Mucosa of rectum (tissue), 2 donors: ENCODE data around the gene C22orf39.

ENCODE experiments used
- H3K27ac ChIP-seq, 2 donors: one replicate each; pipeline ENCODE4 v1.7.0; 2013; ENCODE audit warnings: inconsistent platforms in 2 of 2, low read depth in 2 of 2, low read length in 2 of 2
- H3K27me3 ChIP-seq, 2 donors: one replicate each; pipeline ENCODE4 v1.7.0; 2013; ENCODE audit warnings: low read length in 2 of 2; ENCODE audit not compliant: control insufficient read depth in 2 of 2, insufficient read depth in 2 of 2
- H3K36me3 ChIP-seq, 2 donors: one replicate each; pipeline ENCODE4 v1.7.0; 2013; ENCODE audit warnings: low read length in 2 of 2; ENCODE audit not compliant: control insufficient read depth in 2 of 2, insufficient read depth in 2 of 2
- H3K4me1 ChIP-seq, 2 donors: one replicate each; pipeline ENCODE4 v1.7.0; 2013; ENCODE audit warnings: low read length in 2 of 2, mild to moderate bottlenecking in 1 of 2; ENCODE audit not compliant: control insufficient read depth in 2 of 2, insufficient read depth in 2 of 2
- H3K4me3 ChIP-seq, 2 donors: one replicate each; pipeline ENCODE4 v1.7.0; 2013; ENCODE audit warnings: low read length in 2 of 2
- H3K9ac ChIP-seq, 2 donors: one replicate each; pipeline ENCODE4 v1.7.0; 2013; ENCODE audit warnings: low read length in 2 of 2, low read depth in 1 of 2, mild to moderate bottlenecking in 1 of 2
- H3K9me3 ChIP-seq, 2 donors: one replicate each; pipeline ENCODE4 v1.7.0; 2013; ENCODE audit warnings: low read length in 2 of 2; ENCODE audit not compliant: control insufficient read depth in 2 of 2
- donor health status: healthy.
- donor health status: Normal muscosa, but diverticular disease.

The C22orf39 gene

DNA sequence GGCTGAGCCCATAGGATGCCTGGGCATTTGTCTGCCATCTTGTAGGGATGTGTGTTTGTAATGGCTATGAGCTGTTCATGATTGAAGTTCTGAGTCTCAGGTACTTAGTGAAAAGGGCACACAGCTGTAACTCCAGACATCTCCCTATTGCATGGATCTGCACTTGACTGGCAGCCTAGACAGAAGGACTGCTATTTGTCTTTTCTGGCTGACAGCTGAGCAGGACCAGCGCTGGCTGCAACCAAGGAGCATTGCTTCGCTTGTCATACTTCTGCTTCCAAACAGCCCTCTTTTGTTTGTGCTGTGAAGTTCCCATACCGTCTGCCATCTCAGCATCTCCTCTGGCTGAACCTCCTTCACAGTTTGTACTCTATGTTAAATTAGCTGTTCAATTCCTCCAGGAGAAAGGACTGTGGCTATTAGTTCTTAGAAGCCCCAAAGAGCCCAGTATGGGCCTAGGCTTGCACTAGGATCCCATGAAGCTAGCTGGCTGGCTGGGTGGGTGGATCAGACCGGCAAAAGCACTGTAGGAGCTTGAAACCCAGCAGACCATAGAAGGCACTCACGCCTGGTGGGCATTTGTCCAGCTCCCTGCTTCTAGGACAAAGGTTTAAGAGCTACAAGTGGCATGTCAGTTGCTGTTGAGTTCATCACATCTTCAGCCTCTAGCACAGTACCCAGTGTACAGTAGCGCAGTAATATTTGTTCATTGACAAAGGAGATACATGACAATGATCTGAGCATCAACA lies 36.4 kb downstream of the C22orf39 start:
- H3K4me1 ChIP-seq: no peaks in the 10 kb centered on the region
- H3K36me3 ChIP-seq: peaks cover 29 to 37% of the 10 kb centered on the region in 2 donors
- no peaks in the 10 kb centered on the region for H3K27me3 ChIP-seq
- no peaks in the 10 kb centered on the region for H3K9me3 ChIP-seq
- no peak overlapping the region for H3K27ac ChIP-seq
- H3K9ac ChIP-seq: no peak overlapping the region
- no peak overlapping the region for H3K4me3 ChIP-seq

DNA sequence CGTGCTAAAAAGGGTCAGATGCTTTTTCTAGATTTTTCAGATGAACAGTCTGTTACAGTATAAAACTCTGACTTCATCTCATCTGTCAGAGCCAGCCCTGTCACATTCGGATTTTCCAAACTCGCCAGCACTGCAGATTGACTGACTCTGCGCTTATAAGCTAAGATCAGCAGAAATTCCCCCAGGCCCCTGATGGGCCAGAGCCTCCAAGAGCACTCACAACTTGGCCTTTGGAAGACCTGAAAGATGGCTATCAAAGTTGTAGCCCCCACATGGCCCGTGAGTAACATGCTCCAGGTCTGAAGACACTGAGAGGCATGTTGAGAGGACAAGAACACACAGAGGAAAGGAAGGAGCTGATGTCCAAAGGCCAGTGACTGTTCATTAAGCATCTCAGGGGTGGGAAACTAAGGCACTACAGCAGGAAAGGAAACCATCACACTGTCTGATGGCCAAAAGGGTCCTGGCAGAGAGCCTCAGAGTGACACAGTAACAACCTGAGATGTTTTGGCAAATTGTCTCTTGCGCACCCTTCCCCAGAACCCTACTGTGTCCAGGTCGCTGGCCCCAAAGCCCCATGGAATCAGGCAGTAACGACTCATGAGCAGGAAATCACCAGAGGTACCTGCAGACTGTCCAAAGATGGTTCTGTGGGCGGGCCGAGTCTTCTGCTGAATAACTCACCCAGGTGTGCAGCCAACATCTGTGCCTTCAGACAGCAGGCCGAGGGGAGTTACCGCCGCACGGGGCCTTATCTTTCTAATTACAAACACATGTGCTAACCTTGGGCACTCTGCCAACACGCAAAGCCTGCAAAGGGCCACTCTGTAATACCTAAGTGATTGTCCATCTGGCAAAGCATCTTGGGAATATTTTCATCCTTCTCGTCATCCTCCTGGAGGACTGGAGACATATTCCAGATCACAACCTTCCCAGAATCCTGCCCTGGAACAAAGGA lies 39.6 kb downstream of the C22orf39 start:
- H3K27me3 ChIP-seq: no peaks in the 10 kb centered on the region
- peaks cover 46 to 49% of the 10 kb centered on the region in 2 donors for H3K36me3 ChIP-seq
- H3K9ac ChIP-seq: no peak overlapping the region
- no peak overlapping the region for H3K4me3 ChIP-seq
- H3K9me3 ChIP-seq: no peaks in the 10 kb centered on the region
- no peak overlapping the region for H3K27ac ChIP-seq
- H3K4me1 ChIP-seq: no peaks in the 10 kb centered on the region

DNA sequence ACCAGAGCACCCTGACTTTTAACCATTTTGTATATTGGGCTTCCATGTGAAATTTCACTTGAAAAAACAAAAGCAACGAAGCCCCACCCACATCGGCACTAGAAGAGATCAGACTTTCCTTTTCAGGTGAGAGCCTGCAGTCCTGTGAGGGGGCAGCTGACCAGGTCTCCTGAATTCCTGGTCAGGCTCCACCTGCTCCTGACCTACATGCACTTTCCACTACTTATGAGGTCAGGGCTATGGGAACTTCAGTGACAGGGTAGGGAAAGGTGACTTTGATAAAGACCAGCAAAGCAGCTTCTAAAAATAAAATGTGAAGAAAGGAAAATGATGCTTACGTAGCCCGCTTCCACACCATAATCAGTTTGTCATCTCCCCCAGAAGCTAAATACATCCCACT lies 40.7 kb downstream of the C22orf39 start:
- H3K9me3 ChIP-seq: no peaks in the 10 kb centered on the region
- peaks cover 48 to 54% of the 10 kb centered on the region in 2 donors for H3K36me3 ChIP-seq
- H3K4me1 ChIP-seq: no peaks in the 10 kb centered on the region

DNA sequence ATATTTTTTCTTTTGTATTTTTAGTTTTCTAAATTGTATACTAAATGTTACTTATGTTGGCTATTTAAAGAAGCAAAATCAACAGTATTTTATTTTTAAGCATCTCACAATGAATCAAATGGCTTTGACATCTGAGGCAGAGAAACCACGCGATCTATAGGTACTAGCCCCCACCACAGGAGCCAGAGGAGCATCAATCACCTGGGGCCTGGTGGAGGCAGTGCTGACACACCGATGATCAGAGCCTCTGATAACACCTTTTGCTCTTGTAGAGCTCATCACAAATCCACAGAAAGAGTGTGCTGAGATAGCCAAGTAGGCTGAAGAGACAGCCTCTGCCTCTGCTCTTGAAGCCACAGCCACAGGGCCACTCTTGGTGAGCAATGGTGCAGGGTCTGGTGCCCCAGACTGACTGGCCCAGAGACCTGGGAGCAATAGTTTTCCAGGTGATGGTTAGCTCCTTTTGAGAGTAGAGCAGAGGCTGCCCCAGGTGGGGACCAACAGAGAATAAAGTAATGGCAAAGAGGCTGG lies 41.2 kb downstream of the C22orf39 start:
- Histone ChIP-seq H3K36me3 (peaks cover 53 to 56% of the 10 kb centered on the region in 2 donors), H3K9me3 (no peaks in the 10 kb centered on the region), H3K27ac (no peak overlapping the region), H3K4me1 (no peaks in the 10 kb centered on the region), H3K9ac (no peak overlapping the region), H3K4me3 (no peak overlapping the region), H3K27me3 (no peaks in the 10 kb centered on the region)

More for the DNA sequence above, 40.7 kb downstream of the C22orf39 start:
- Histone ChIP-seq H3K27me3 (no peaks in the 10 kb centered on the region), H3K9ac (no peak overlapping the region), H3K27ac (no peak overlapping the region), H3K4me3 (no peak overlapping the region)

DNA sequence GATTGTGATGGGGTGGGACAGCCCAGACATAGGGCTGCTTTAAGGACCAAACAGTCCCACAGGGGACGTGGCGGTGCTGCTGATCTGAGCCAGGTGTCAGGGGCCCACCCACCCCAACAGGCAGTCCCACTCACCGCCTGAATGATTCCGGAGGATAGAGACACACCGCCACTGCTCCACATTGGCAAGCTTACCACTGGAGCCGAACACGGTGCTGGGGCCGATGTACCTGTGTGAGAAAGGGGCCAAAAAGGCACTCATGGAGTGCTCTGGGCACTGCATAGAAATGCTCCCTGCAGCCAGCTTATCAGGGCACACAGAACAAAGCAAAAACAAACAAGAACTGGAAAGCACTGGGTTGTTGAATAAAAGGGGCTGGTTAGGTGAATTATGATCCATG lies 41.9 kb downstream of the C22orf39 start:
- H3K4me3 ChIP-seq: no peak overlapping the region
- H3K4me1 ChIP-seq: no peaks in the 10 kb centered on the region
- H3K27me3 ChIP-seq: no peaks in the 10 kb centered on the region
- H3K36me3 ChIP-seq: peaks cover 57 to 58% of the 10 kb centered on the region in 2 donors
- no peaks in the 10 kb centered on the region for H3K9me3 ChIP-seq
- H3K9ac ChIP-seq: no peak overlapping the region
- no peak overlapping the region for H3K27ac ChIP-seq

DNA sequence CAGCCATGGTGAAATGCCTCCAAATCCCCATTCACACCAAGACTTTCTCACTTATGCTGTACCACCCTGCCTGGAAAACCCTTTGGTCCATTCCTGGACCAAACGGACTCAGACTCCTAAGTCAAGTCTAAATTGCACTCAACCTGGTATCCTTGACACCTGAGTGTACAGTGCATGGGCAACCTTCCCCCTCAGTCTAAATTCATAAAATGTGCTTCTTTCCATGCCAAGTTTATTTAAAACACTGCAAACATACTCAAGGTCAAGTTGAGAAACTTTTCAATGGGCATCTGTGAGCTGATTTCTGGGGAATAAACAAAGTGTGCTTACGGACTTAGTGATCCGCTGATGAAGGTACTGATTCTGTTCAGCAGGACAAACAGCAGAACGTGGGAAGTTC lies 42.4 kb downstream of the C22orf39 start:
- Histone ChIP-seq H3K9ac (no peak overlapping the region), H3K4me1 (no peaks in the 10 kb centered on the region), H3K27me3 (no peaks in the 10 kb centered on the region), H3K9me3 (no peaks in the 10 kb centered on the region), H3K4me3 (no peak overlapping the region), H3K27ac (no peak overlapping the region), H3K36me3 (peaks cover 58 to 60% of the 10 kb centered on the region in 2 donors)

DNA sequence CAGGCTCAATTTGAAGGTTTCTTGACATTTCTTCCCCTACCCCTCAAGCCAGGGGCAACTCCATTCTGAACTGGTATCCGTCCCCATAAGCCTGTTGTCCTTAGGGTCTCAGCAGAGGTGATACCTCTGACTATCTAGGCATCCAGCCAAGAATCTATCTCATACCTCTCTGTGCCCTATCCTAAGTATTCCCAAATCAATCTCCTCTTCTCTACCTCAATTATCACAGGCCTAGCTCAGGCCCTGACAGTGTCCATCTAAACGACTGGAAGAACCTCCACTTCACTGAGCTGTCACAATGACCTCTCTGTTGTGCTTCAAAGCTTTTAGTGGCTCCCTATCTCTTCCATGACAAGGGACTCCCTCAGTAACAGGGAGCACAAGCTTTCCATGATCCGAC lies 42.8 kb downstream of the C22orf39 start:
- no peak overlapping the region for H3K27ac ChIP-seq
- no peaks in the 10 kb centered on the region for H3K9me3 ChIP-seq
- no peaks in the 10 kb centered on the region for H3K27me3 ChIP-seq
- H3K36me3 ChIP-seq: peaks cover 56 to 60% of the 10 kb centered on the region in 2 donors
- no peak overlapping the region for H3K4me3 ChIP-seq
- no peaks in the 10 kb centered on the region for H3K4me1 ChIP-seq
- no peak overlapping the region for H3K9ac ChIP-seq

DNA sequence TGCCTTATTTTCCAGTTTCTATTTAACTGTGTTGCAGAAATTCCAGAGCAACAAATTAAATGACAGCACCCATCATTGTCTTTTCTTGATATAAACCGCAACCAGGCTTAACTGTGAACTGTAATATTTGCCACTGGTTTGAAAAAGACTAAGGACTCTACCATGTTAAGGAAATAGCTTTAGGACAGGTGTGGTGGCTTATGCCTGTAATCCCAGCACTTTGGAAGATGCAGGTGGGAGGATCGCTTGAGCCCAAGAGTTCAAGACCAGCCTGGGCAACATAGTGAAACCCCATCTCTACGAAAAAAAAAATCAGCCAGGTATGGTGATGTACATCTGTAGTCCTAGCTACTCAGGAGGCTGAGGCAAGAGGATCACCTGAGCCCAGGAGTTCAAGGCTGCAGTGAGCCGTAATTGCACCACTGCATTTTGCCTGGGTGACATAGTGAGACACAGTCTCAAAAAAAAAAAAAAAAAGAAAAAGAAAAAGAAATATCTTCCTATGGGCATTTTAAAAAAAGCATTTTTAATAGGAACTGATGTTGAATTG lies 44.8 kb downstream of the C22orf39 start:
- H3K4me3 ChIP-seq: no peak overlapping the region
- H3K27me3 ChIP-seq: no peaks in the 10 kb centered on the region
- H3K4me1 ChIP-seq: no peaks in the 10 kb centered on the region
- no peak overlapping the region for H3K9ac ChIP-seq
- no peak overlapping the region for H3K27ac ChIP-seq
- peaks cover 53 to 54% of the 10 kb centered on the region in 2 donors for H3K36me3 ChIP-seq
- no peaks in the 10 kb centered on the region for H3K9me3 ChIP-seq

DNA sequence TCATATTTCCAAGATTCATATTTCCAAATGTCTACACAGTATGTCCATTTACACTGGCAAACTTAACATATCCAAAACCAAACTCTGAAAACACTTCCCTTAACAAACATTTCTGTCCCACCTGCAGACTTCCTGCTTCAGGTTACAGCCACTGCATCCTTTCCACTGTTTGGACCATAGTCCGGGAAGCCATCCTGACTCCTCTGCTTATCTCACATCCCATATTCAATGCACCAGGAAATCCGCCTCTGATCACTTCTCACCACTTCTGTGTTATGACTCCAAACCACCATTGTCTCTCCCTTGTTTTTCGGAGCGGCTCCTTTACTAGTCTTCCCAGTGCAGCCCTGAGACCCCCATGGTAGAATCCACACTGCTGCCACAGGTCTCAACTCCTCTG lies 46.0 kb downstream of the C22orf39 start:
- H3K36me3 ChIP-seq: peaks cover 56 to 57% of the 10 kb centered on the region in 2 donors

DNA sequence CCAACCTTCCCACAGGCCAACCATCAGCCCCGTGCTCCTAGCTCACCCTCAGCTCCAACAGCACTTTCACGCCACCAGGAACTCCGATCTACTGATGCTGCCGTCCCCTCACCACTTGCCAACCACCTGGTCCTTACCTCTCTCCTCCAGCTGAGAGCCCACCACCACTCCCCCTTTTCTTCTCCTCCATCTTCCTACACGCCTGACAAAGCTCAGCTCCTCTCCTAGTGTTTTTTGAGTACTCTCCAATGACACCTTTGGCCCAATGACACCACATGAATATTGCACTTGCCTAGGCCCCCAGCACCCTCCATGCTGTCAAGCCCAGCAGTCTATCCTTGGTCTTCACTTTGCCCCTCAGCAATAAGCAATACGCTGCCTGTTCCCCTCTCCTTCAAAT lies 46.6 kb downstream of the C22orf39 start:
- Histone ChIP-seq H3K27ac (no peak overlapping the region), H3K27me3 (no peaks in the 10 kb centered on the region), H3K4me3 (no peak overlapping the region), H3K9ac (no peak overlapping the region), H3K9me3 (no peaks in the 10 kb centered on the region), H3K4me1 (no peaks in the 10 kb centered on the region), H3K36me3 (peaks cover 53 to 56% of the 10 kb centered on the region in 2 donors)

More for the DNA sequence above, 46.0 kb downstream of the C22orf39 start:
- Histone ChIP-seq H3K9ac (no peak overlapping the region), H3K4me1 (no peaks in the 10 kb centered on the region), H3K9me3 (no peaks in the 10 kb centered on the region), H3K27ac (no peak overlapping the region), H3K4me3 (no peak overlapping the region), H3K27me3 (no peaks in the 10 kb centered on the region)
